ENCODE measurements around the gene MUSK.

The MUSK gene

DNA sequence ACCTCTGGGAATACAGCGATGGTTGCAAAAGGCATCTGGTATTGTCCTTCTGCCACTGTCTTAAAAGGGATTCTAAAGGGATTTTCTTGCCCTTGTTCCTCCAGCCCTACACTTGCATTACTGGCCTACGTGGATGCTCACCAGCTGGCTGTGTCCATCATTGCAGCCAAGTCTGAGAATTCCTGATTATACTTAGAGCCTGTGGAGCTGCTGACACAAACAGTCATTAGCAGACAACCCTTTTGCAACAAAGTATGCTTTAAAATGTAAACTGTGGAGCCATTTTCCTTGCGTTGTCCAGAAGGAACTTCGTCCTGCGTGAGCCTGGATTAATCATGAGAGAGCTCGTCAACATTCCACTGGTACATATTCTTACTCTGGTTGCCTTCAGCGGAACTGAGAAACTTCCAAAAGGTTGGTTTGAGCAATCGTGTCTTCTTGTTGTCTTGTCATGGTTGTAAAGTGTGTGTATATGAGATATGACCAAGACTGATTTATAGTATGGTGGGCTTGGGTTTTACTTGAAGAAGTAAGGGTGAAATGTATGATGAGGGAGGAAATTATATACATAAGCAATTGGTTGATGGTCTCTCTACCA, at the start of gene MUSK:
MUSK (plus strand) TSS at position 222 of the 598 bp plus-strand sequence; CDS start at position 336, 114 bp downstream.
- no peak for DNase-seq (ENCODE audit: low read depth)

- DNase-seq (ENCODE audit: low read depth) = no peak
Measured at GRCh38 chr9:110619831-110620230, 48.8 kb upstream of the MUSK start.

DNA sequence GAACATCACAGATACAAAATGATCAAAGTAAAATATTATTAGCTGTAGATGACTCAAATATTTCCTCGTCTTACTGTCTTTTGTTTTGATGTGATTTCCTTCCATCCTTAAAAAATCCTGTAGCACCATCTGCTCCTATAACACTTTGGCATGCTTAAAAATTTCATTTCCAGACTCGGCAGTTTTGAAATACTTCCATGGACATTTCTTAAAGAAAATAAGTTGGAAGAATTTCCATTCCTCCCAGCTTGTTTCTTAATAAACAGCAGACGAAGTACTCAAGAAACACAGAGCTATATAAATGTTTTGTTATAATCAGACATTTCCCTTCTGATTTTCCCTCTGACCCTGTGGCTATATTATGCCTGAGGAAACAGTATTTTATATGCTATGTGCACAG, 47.9 kb upstream of the MUSK start:
- DNase-seq (ENCODE audit: low read depth) = no peak

DNA sequence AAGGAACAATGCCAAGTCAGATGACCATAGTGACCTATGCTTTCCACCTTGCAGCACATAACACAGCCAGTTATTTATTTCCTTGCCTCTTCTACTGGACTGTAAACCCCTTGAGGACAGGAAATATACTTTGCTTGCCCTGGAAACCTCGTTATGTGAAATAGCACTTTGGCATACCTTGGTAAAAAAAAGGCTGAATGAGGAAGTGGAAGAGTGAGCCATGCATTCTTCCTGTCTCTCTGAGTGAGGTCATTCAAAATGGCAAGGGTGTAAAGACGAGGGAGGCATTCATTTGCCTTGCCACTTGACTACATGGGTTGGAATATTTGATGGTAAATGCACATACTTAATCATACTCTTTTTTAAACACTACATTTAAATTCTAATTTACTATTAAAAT, 46.2 kb upstream of the MUSK start:
- no peak for DNase-seq (ENCODE audit: low read depth)

- no peak for DNase-seq (ENCODE audit: low read depth)
Measured at GRCh38 chr9:110623462-110624025, 45.0 kb upstream of the MUSK start.

DNA sequence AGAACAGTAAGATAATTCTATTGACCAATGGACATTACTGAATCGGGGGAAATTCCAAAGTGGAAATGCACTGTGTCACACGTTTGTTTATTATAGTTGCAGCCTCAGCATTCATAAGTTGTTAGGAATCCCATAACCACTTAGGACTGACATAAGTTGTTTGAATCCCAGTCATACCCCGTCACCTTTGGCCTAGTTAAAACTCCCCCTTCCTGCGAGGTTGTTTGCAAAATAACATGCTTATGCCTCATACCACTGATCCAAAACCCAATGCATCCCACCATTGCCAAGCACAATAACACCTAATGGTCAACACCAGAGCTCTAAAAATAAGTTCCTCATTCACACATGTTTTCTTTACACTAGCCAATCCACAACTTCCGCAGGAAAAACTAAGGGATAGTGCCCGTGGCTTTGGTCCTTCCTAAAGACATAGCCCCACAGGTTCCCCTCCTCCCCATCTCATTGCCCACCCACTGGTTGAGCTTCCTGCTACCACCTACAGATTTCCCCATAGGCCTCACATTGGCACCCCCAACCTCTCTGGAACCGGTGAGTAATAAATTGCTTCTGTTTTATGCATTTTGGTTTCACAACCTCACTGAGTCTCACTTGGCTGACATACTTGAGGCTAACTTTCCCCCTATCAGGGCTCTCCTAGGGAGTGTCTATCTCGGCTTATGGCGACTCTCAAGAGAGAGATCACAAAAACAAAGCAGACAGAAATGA, 42.3 kb upstream of the MUSK start:
- no peak for DNase-seq (ENCODE audit: low read depth)

GRCh38 chr9:110635589-110635988, 33.0 kb upstream of the MUSK start:
- DNase-seq (ENCODE audit: low read depth) = no peak

- DNase-seq (ENCODE audit: low read depth) = no peak
Measured at GRCh38 chr9:110638381-110638954, 30.1 kb upstream of the MUSK start.

DNA sequence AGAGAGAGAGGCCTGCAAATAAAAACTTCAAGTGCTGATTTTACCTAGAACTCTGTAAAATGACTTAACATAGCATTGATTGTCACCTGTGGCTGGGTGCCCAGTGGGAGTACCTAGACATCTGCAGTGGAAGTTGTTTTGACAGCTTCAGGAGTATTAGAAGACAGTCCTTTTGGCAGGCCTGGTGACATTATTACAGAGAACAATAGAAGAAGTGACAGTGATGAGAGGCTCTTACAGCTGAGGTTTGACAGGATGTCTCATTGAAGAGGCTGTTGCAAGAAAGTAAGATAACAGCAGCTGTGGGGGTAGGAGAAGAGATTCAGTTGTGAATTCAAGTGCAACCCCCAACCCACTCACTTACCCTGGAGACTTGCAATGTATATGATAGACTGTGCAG, 27.9 kb upstream of the MUSK start:
- no peak for DNase-seq (ENCODE audit: low read depth)

DNA sequence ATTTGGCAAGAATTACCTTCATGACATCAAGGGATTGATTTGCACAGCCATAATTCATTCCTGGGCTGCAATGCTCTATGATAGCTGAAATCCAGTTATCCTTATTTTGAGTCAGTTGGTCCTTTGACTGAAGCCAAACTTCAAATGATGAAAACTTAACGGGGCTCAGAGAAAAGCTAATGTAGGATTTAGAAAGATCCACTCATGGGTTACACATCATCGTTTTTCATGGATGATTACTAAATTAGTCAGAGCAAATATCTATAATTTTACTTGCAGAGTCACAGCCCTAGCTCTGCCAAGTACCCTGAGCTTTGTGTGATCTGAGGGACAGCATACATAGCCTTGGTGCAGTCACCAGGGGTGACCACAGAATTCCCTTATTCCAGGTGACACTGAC, 27.3 kb upstream of the MUSK start:
- no peak for DNase-seq (ENCODE audit: low read depth)

DNA sequence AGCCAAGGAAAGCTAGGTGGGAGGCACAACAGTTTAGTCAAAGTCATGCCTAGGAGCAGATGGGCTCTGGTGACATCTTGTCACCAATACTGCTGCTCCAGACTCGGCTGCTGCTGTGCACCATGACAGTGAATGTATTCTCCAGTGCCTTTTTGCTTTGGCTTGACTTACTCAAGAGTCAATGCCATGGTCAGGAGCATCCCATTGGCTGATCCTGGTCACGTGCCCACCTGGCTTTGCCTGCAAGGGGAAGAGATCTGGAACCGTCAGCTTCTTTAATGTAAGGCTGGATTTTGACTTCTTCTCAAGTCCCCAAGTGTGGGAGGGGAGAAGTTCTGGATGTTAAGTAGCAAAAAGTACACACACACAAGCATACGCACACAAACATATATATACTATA, 19.9 kb upstream of the MUSK start:
- DNase-seq (ENCODE audit: low read depth) = no peak

DNA sequence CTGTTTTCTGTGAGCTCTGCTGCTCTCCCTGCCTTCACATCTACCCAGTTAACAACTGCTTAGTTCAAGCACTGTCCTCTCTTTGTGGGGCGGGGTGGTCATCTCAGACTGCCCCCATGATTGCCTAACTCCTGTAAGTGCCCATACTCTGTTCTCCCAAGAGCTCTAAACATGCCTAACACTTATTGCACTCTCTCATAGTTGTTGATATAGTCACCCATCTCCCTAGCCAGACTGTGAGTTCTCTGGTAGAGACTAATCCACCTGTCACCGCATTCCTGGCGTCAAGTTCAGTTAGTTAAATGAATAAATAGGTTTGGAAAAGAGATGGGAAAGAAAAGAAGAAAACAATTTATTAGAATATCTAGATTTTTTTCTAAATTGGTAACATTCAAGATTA, 18.3 kb upstream of the MUSK start:
- DNase-seq (ENCODE audit: low read depth) = no peak

- DNase-seq (ENCODE audit: low read depth) = no peak
Measured at GRCh38 chr9:110650991-110651411, 17.6 kb upstream of the MUSK start.

DNA sequence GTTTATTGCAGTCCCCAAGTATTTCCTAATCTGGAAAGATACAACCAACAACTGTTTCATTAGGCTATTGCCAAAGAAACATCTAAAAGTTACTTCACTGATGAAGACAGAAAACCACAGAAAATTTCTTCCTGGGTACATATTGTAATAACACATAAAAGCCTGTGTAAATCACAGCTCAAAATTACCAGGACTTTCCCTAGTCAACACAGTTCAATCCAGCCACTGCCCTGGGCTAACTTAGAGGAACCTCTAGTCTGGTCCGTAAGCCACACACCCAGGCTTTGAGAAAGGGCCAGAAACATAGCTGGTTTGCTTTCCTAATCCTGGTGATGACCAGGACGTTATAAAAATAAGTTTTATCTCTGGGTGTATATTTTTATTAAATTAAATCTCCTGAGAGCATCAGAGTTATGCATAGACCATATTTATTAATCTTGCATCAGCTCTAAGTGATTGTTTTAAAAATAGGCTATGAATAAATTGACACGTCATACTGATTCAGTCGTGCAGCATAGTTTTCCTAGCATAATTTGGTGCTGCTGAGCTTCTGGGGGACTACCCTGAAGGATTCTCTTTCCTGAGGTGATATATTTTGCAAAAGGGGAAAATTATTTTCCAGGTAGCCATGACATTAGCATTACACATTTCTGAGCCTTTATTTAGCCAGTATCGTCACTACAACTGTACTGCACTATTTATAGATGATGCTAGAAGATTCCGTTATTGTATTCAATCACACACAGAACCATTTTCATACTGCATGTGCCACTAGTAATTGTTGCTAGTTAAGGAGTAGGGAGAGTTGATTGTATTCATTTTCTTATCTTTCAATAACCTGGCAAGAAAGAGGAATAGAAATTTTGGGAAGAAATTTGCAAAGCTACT, 12.6 kb upstream of the MUSK start:
- no peak for DNase-seq (ENCODE audit: low read depth)

DNA sequence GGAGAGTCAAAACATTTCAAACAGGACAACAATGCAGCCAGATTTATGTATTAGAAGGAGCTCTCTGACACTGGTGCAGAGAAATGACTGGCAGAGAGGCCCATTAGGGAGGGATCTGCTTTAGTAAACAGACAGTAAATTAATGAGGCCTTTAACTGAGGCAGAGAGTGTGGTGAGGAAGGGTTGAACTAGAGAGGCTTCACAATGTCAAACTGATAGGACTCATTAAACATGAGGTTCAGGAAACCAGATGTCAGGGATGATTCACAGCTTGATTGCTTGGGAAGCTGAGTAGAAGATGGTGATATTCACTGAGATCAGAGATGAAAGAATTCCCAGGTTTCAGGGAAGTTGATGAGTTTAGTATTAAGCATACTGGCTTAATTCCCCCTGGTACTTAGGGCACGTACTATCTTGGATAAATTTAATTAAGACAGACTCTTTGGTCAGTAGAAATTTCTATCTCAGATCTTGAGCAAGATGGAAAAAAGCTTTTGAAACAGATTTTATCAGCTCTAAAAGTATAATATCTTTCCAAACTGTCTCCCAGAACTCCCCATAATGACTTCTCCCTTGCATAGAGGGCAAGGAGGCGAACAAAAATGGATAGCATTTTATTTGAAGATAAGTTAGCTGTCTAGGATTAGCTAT, 8.6 kb upstream of the MUSK start:
- no peak for DNase-seq (ENCODE audit: low read depth)

DNA sequence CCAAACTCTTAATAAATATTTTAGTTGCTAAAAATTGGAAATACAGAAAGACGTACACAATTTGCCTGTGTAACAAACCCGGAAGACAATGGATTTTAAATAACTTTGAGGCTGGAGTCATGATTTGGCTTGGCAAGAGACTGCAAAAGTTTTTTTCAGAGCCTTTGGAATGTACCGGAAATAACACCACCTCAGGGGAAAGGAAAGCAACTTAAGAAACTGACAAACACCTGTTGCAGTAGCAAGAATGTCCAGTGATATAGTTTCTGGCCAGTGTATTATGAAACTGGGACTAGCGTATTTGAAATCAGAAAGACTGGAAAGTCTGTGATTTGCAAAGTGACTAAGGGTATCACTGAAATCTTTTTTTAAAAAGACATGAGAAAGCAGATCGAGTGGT, 842 bp downstream of the MUSK start:
- no peak for DNase-seq (ENCODE audit: low read depth)

- DNase-seq (ENCODE audit: low read depth) = no peak
Measured at GRCh38 chr9:110671849-110672248, 3.3 kb downstream of the MUSK start.

DNA sequence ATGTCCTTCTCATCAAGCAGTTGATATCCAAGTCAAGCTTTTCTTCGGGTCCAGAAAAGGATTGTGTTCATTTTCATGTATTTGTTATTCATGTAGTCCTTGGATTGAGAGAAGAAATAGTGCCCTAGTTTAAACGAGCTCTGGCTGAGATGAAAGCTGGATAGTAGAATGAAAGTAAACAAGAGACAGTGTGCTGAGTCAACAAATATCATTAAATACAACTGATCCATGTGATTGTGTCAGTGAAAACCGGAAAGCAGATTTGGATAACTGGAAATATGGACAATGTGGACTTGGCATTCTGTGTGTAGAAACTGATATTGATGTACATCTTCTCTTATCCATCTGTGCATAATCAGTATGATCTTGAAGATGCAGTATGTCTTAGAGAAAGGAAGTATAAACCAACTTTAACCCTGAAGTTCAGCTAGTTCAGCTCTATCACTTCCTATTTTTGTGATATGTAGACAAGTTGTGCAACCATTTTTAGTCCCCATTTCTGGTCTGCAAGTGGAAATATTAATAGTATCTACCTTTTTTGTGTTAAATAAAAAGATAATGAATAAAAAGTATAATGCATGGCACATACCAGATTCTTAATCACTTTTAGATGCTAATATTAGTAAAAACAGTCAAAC, 4.4 kb downstream of the MUSK start:
- no peak for DNase-seq (ENCODE audit: low read depth)

DNA sequence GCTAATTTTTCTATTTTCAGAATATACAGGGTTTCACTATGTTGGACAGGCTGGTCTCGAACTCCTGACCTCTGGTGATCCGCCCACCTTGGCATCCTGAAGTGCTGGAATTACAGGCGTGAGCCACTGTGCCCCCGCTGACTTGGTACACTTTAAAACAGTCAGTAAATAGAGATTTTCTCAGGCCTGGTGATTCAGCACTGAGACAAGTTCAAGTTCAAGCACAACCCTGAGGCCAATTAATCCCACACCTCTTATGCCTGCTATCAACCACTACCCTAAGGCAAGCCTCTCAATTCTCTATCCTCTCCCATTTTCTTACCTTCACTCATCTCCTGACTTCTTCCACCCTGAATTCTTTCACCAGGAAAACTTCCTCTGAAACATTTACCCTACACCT, 18.9 kb downstream of the MUSK start:
- DNase-seq (ENCODE audit: low read depth) = no peak

DNA sequence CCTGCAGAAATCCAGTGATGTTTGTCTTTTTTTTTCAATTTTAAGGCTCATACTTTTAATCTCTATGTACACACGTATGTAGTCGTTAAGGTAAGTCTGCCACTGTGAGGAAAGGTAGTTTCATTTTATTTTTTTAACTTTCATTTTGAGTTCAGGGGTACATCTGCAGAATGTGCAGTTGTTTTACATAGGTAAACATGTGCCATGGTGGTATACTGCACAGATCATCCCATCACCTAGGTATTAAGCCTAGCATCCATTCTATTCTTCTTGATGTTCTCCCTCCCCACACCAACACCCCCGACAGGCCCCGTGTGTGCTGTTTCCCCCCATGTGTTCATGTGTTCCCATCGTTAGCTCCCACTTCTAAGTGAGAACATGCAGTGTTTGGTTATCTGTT, 19.7 kb downstream of the MUSK start:
- DNase-seq (ENCODE audit: low read depth) = no peak

- no peak for DNase-seq (ENCODE audit: low read depth)
Measured at GRCh38 chr9:110691002-110691549, 22.5 kb downstream of the MUSK start.
